ENCODE data around the gene DDIT4.

The DDIT4 gene

GRCh38 chr10:72259491-72260238 lies 14.1 kb upstream of the DDIT4 start:
- TF ChIP-seq TCF4 (CRISPR knock-in tag; IDR thresholded peaks at IDR 0.05; ENCODE audit: borderline replicate concordance): peak; percentile 72
- no peak for TF ChIP-seq ZNF70 (CRISPR knock-in tag; IDR thresholded peaks at IDR 0.05)
- ATAC-seq: peak; percentile 46

GRCh38 chr10:72260239-72260975 lies 13.3 kb upstream of the DDIT4 start:
- TF ChIP-seq OSR1 (CRISPR knock-in tag; IDR thresholded peaks at IDR 0.05) (no peak), ZC3H10 (CRISPR knock-in tag; IDR thresholded peaks at IDR 0.05) (no peak), ZNF565 (CRISPR knock-in tag; conservative IDR thresholded peaks at IDR 0.05; ENCODE audit: low read depth) (no peak), CREB5 (CRISPR knock-in tag; IDR thresholded peaks at IDR 0.05; ENCODE audit: low read depth) (no peak), ZNF8 (CRISPR knock-in tag; IDR thresholded peaks at IDR 0.05) (no peak), RARB (CRISPR knock-in tag; IDR thresholded peaks at IDR 0.05) (no peak), GLIS3 (CRISPR knock-in tag; IDR thresholded peaks at IDR 0.05) (0 out of 2 replicates have a peak, but pooled peaks have one; percentile 36), ISL1 (CRISPR knock-in tag; IDR thresholded peaks at IDR 0.05) (no peak)
- peak; percentile 83 for ATAC-seq

GRCh38 chr10:72260976-72261783 lies 12.5 kb upstream of the DDIT4 start:
- TF ChIP-seq ARNTL (CRISPR knock-in tag; IDR thresholded peaks at IDR 0.05; ENCODE audit: borderline replicate concordance, low read depth): no peak
- no peak for TF ChIP-seq CSDC2 (CRISPR knock-in tag; IDR thresholded peaks at IDR 0.05)
- no peak for TF ChIP-seq ISL1 (CRISPR knock-in tag; IDR thresholded peaks at IDR 0.05)
- TF ChIP-seq ZNF565 (CRISPR knock-in tag; conservative IDR thresholded peaks at IDR 0.05; ENCODE audit: low read depth): no peak
- TF ChIP-seq GLIS3 (CRISPR knock-in tag; IDR thresholded peaks at IDR 0.05): no peak
- TF ChIP-seq OSR1 (CRISPR knock-in tag; IDR thresholded peaks at IDR 0.05): no peak
- no peak for TF ChIP-seq PATZ1 (CRISPR knock-in tag; IDR thresholded peaks at IDR 0.05; ENCODE audit: borderline replicate concordance)
- TF ChIP-seq TCF4 (CRISPR knock-in tag; IDR thresholded peaks at IDR 0.05; ENCODE audit: borderline replicate concordance): no peak
- no peak for TF ChIP-seq POU6F1 (CRISPR knock-in tag; IDR thresholded peaks at IDR 0.05; ENCODE audit: borderline replicate concordance, low read depth)
- TF ChIP-seq SNAI2 (CRISPR knock-in tag; IDR thresholded peaks at IDR 0.05): no peak
- TF ChIP-seq ZFP30 (CRISPR knock-in tag; IDR thresholded peaks at IDR 0.05): no peak
- ATAC-seq: peak; percentile 36

- no peak for TF ChIP-seq POU6F1 (CRISPR knock-in tag; IDR thresholded peaks at IDR 0.05; ENCODE audit: borderline replicate concordance, low read depth)
- no peak for TF ChIP-seq ZNF8 (CRISPR knock-in tag; IDR thresholded peaks at IDR 0.05)
- TF ChIP-seq ARNTL (CRISPR knock-in tag; IDR thresholded peaks at IDR 0.05; ENCODE audit: borderline replicate concordance, low read depth): no peak
- no peak for TF ChIP-seq ZNF70 (CRISPR knock-in tag; IDR thresholded peaks at IDR 0.05)
- no peak for TF ChIP-seq PATZ1 (CRISPR knock-in tag; IDR thresholded peaks at IDR 0.05; ENCODE audit: borderline replicate concordance)
- no peak for TF ChIP-seq ZFP3 (CRISPR knock-in tag; IDR thresholded peaks at IDR 0.05)
- no peak for TF ChIP-seq PPARA (CRISPR knock-in tag; IDR thresholded peaks at IDR 0.05; ENCODE audit: borderline replicate concordance)
- TF ChIP-seq TOX (CRISPR knock-in tag; IDR thresholded peaks at IDR 0.05; ENCODE audit: borderline replicate concordance): no peak
- no peak for TF ChIP-seq ZC3H10 (CRISPR knock-in tag; IDR thresholded peaks at IDR 0.05)
- TF ChIP-seq OSR1 (CRISPR knock-in tag; IDR thresholded peaks at IDR 0.05): no peak
- no peak for TF ChIP-seq GLIS3 (CRISPR knock-in tag; IDR thresholded peaks at IDR 0.05)
- ATAC-seq: no peak
Measured at GRCh38 chr10:72261784-72262404, 11.8 kb upstream of the DDIT4 start.

Data from SK-N-SH treated with all-trans-retinoic acid at 6 μM for 48 hours (cell line).